Natural killer cell (primary cell): ENCODE measurements around the gene PAMR1. TPM values are rescaled to one million over a fixed set of nuclear protein-coding genes. Genes with fewer than 3 reads are reported as not detected.

Source experiments
- ATAC-seq, 3 donors: fragments of 150-1000 bp in 2 of 3; fragments of 200-7000 bp in 1 of 3; cut with Tn5 transposase; 1 replicate in 1 of 3; 2 replicates in 2 of 3; pipeline ENCODE4 v1.10.0; 2021; ENCODE audit warnings: mild to moderate bottlenecking in 2 of 3, moderate library complexity in 2 of 3
- DNase-seq, 2 donors: peaks; one replicate each; pipeline versions ENCODE4 v3.0.0 to v3.0.0-alpha.2; 2013 to 2021; ENCODE audit warnings: mixed read lengths in 1 of 2
- H3K27ac ChIP-seq: one replicate; pipeline ENCODE4 v1.5.1; 2013; ENCODE audit warnings: mild to moderate bottlenecking, low read length
- H3K27me3 ChIP-seq: one replicate; pipeline ENCODE4 v1.6.1; 2013; ENCODE audit warnings: low read length; ENCODE audit not compliant: control insufficient read depth, insufficient read depth
- H3K36me3 ChIP-seq: one replicate; pipeline ENCODE4 v1.6.1; 2013; ENCODE audit warnings: low read length; ENCODE audit not compliant: control insufficient read depth, insufficient read depth
- H3K4me1 ChIP-seq: one replicate; pipeline ENCODE4 v1.6.1; 2013; ENCODE audit warnings: low read length; ENCODE audit not compliant: control insufficient read depth, insufficient read depth
- H3K4me3 ChIP-seq: one replicate; pipeline ENCODE4 v1.5.1; 2013; ENCODE audit warnings: low read length
- H3K9me3 ChIP-seq: one replicate; pipeline ENCODE4 v1.6.1; 2013; ENCODE audit warnings: low read length; ENCODE audit not compliant: control insufficient read depth, insufficient read depth
- H3K27ac Mint-ChIP-seq, 2 donors: one replicate each; pipeline ENCODE4 v1.8.0; 2022; ENCODE audit warnings: mild to moderate bottlenecking in 2 of 2, mixed read lengths in 2 of 2, moderate library complexity in 1 of 2
- H3K27me3 Mint-ChIP-seq, 2 donors: one replicate each; pipeline ENCODE4 v1.8.0; 2022; ENCODE audit warnings: low read depth in 2 of 2, mixed read lengths in 2 of 2
- H3K36me3 Mint-ChIP-seq: one replicate; pipeline ENCODE4 v1.8.0; 2022; ENCODE audit warnings: mixed read lengths
- H3K4me1 Mint-ChIP-seq, 2 donors: one replicate each; pipeline ENCODE4 v1.8.0; 2022; ENCODE audit warnings: mixed read lengths in 2 of 2
- H3K4me3 Mint-ChIP-seq: one replicate; pipeline ENCODE4 v1.8.0; 2022; ENCODE audit warnings: mild to moderate bottlenecking, moderate library complexity, mixed read lengths
- H3K9me3 Mint-ChIP-seq, 2 donors: one replicate each; pipeline ENCODE4 v1.8.0; 2022; ENCODE audit warnings: mixed read lengths in 2 of 2
- WGBS: methylation state at CpG from one replicate; pipeline ENCODE4 v1.1.7; 2013; ENCODE audit warnings: missing lambda C conversion rate; ENCODE audit not compliant: insufficient coverage; 5-methylcytosine and 5-hydroxymethylcytosine counted together
- intact Hi-C: fragments of 100-400 bp; cut with micrococcal nuclease; formaldehyde crosslinking; loops from one replicate; pipeline ENCODE4 v1.14.2; 2022
- total RNA-seq, 4 donors: library from RNA; stranded (reverse); fragments of 120-200 nt in 1 of 4; gene quantifications; one replicate each; pipeline versions ENCODE4 v1.2.3 to v1.2.4, GENCODE V29; 2013 to 2022
- TF ChIP-seq, protein P1 (sequence below): fragments of 200-600 bp; IDR thresholded peaks from one replicate; pipeline ENCODE4 v1.8.0; 2022; ENCODE audit warnings: antibody characterized with exemption

Gene PAMR1
- total RNA-seq, 3 donors from 2014 or later (not counting 1 experiment from before 2014, with no cell fraction given): not detected

DNA sequence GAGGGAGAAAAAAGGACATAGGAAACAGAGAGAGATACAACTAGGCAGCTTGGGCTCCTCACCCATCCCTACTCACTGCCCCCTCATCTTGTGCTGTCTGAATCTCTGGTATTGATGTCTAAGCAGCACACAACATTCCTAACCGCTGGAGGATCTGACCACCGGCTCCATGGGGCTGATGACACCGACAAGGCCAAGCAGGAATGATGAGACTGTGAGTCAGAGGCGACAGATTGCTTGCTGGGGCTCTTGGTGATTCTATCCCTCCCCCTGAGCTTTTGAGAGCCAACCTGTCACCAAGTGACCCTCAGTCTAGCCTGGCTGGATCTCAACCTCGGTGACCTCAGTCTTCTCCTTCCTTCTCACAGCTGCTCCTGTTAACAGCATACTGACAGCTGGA is 13.8 kb downstream of the PAMR1 start:
- Histone ChIP-seq H3K27ac (no peak overlapping the region), H3K36me3 (no peaks in the 10 kb centered on the region), H3K9me3 (peaks cover 2% of the 10 kb centered on the region), H3K4me3 (no peak overlapping the region), H3K27me3 (peaks cover 5% of the 10 kb centered on the region), H3K4me1 (no peaks in the 10 kb centered on the region)
- intact Hi-C loops: no loop called here
- ATAC-seq (no peak), DNase-seq (no peak)
- H3K4me1 Mint-ChIP-seq: no peaks in the 10 kb centered on the region
- no peak overlapping the region for H3K4me3 Mint-ChIP-seq
- peaks cover under 1% of the 10 kb centered on the region for H3K36me3 Mint-ChIP-seq
- H3K27me3 Mint-ChIP-seq: peaks cover 4 to 44% of the 10 kb centered on the region in 2 donors
- H3K9me3 Mint-ChIP-seq: no peaks in the 10 kb centered on the region
- TF ChIP-seq, protein P1, sequence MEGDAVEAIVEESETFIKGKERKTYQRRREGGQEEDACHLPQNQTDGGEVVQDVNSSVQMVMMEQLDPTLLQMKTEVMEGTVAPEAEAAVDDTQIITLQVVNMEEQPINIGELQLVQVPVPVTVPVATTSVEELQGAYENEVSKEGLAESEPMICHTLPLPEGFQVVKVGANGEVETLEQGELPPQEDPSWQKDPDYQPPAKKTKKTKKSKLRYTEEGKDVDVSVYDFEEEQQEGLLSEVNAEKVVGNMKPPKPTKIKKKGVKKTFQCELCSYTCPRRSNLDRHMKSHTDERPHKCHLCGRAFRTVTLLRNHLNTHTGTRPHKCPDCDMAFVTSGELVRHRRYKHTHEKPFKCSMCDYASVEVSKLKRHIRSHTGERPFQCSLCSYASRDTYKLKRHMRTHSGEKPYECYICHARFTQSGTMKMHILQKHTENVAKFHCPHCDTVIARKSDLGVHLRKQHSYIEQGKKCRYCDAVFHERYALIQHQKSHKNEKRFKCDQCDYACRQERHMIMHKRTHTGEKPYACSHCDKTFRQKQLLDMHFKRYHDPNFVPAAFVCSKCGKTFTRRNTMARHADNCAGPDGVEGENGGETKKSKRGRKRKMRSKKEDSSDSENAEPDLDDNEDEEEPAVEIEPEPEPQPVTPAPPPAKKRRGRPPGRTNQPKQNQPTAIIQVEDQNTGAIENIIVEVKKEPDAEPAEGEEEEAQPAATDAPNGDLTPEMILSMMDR: no peak
- no peak overlapping the region for H3K27ac Mint-ChIP-seq
- WGBS: 80% methylated on average over 5 of the region's 5 CpGs

DNA sequence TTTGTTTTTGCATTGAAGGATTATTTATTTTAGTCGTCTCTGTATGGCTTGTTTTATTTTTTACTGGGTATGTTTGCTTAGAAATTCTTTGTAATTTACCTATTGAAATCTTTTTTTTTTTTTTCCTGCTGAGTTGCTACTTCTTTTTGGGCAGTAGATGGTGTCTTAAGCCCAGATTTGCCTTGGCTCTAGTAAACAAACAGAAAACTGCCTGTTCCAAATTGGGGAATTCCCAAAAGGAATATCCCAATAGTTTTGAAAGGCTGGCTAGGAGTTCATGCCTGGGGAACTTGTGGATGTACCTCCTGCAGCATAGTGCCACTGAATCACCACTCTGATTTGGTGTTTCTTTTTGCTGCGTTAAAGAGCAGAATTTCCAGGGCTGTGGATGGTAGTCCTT is 17.7 kb downstream of the PAMR1 start:
- ATAC-seq: no peak
- H3K4me3 Mint-ChIP-seq: no peak overlapping the region
- no peak for DNase-seq
- H3K27me3 ChIP-seq: peaks cover 5% of the 10 kb centered on the region
- no peak overlapping the region for H3K27ac ChIP-seq
- peaks cover 8% of the 10 kb centered on the region for H3K36me3 Mint-ChIP-seq
- H3K27ac Mint-ChIP-seq: no peak overlapping the region
- peaks cover 2% of the 10 kb centered on the region for H3K9me3 ChIP-seq
- H3K36me3 ChIP-seq: no peaks in the 10 kb centered on the region
- intact Hi-C loops: no loop called here
- no peaks in the 10 kb centered on the region for H3K4me1 Mint-ChIP-seq
- H3K27me3 Mint-ChIP-seq: peaks cover 3 to 51% of the 10 kb centered on the region in 2 donors
- H3K9me3 Mint-ChIP-seq: peaks cover 0 to 6% of the 10 kb centered on the region in 2 donors
- H3K4me1 ChIP-seq: no peaks in the 10 kb centered on the region
- H3K4me3 ChIP-seq: no peak overlapping the region
- TF ChIP-seq, protein P1: no peak
- WGBS: 91% methylated on average over 2 of the region's 2 CpGs

DNA sequence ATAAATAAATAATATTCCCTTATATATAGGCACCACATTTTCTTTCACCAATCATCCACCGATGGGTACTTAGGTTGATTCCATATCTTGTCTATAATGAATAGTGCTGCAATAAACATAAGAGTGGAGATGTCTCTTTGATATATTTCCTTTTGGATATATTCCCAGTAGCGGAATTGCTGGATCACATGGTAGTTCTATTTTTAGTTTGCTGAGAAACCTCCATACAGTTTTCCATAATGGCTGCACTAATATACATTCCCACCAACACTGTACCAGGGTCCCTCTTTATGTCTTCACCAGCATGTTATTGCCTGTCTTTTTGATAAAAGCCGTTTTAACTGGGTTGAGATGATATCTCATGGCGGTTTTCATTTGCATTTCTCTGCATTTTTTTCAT is 23.6 kb downstream of the PAMR1 start:
- intact Hi-C loops: no loop called here
- Histone ChIP-seq H3K4me1 (no peaks in the 10 kb centered on the region), H3K9me3 (no peaks in the 10 kb centered on the region), H3K4me3 (no peak overlapping the region), H3K36me3 (no peaks in the 10 kb centered on the region), H3K27ac (no peak overlapping the region), H3K27me3 (no peaks in the 10 kb centered on the region)
- no peak for DNase-seq
- H3K4me3 Mint-ChIP-seq: no peak overlapping the region
- no peak for ATAC-seq
- H3K27ac Mint-ChIP-seq: no peak overlapping the region
- peaks cover 0 to 26% of the 10 kb centered on the region in 2 donors for H3K27me3 Mint-ChIP-seq
- no peaks in the 10 kb centered on the region for H3K4me1 Mint-ChIP-seq
- TF ChIP-seq, protein P1: no peak
- H3K9me3 Mint-ChIP-seq: peaks cover 0 to 6% of the 10 kb centered on the region in 2 donors
- WGBS: 81% methylated on average over 3 of the region's 4 CpGs
- peaks cover 8% of the 10 kb centered on the region for H3K36me3 Mint-ChIP-seq

DNA sequence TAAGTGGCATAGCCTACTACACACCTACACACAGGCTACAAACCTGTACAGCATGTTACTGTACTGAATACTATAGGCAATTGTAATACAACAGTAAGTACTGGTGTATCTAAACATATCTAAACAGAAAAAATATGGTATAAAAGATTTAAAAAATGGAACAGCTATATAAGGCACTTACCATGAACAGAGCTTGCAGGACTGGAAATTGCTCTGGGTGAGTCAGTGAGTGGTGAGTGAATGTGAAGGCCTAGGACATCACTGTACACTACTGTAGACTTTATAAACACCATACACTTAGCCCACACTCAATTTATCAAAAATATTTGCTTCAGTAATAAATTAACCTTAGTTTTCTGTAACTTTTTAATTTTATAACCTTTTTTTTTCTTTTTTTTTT is 24.7 kb downstream of the PAMR1 start:
- TF ChIP-seq, protein P1: no peak
- DNase-seq (no peak), ATAC-seq (no peak)
- no peaks in the 10 kb centered on the region for H3K4me1 Mint-ChIP-seq
- Histone ChIP-seq H3K4me1 (no peaks in the 10 kb centered on the region), H3K36me3 (no peaks in the 10 kb centered on the region), H3K27me3 (no peaks in the 10 kb centered on the region), H3K27ac (no peak overlapping the region), H3K4me3 (no peak overlapping the region), H3K9me3 (no peaks in the 10 kb centered on the region)
- H3K4me3 Mint-ChIP-seq: no peak overlapping the region
- H3K27me3 Mint-ChIP-seq: peaks cover 0 to 25% of the 10 kb centered on the region in 2 donors
- intact Hi-C loops: no loop called here
- H3K9me3 Mint-ChIP-seq: peaks cover 0 to 4% of the 10 kb centered on the region in 2 donors
- H3K36me3 Mint-ChIP-seq: no peaks in the 10 kb centered on the region
- H3K27ac Mint-ChIP-seq: no peak overlapping the region
